Stimulated activated naive CD8-positive, alpha-beta T cell treated with anti-CD3 and anti-CD28 coated beads, Interleukin-15, amount 100 ng/mL, for 72 hours (primary cell): ENCODE measurements around the gene PHLPP2.

Experiments used
- ATAC-seq: fragments of 150-1000 bp; cut with Tn5 transposase; 2 replicates; pipeline ENCODE4 v1.10.0; 2021; ENCODE audit warnings: mild to moderate bottlenecking, moderate library complexity
- DNase-seq, 2 donors: peaks; one replicate each; pipeline ENCODE4 v3.0.0; 2021 to 2022
- H3K27ac Mint-ChIP-seq, 2 donors: one replicate each; pipeline ENCODE4 v1.8.0; 2022; ENCODE audit warnings: mild to moderate bottlenecking in 2 of 2, mixed read lengths in 2 of 2, moderate library complexity in 2 of 2
- H3K27me3 Mint-ChIP-seq: one replicate; pipeline ENCODE4 v1.8.0; 2022; ENCODE audit warnings: mixed read lengths
- H3K4me1 Mint-ChIP-seq: one replicate; pipeline ENCODE4 v1.8.0; 2022; ENCODE audit warnings: mild to moderate bottlenecking, mixed read lengths
- H3K4me3 Mint-ChIP-seq, 2 donors: one replicate each; pipeline ENCODE4 v1.8.0; 2022; ENCODE audit warnings: mild to moderate bottlenecking in 2 of 2, mixed read lengths in 2 of 2, moderate library complexity in 1 of 2
- H3K9me3 Mint-ChIP-seq, 2 donors: one replicate each; pipeline ENCODE4 v1.8.0; 2022; ENCODE audit warnings: mixed read lengths in 2 of 2

The PHLPP2 gene, protein sequence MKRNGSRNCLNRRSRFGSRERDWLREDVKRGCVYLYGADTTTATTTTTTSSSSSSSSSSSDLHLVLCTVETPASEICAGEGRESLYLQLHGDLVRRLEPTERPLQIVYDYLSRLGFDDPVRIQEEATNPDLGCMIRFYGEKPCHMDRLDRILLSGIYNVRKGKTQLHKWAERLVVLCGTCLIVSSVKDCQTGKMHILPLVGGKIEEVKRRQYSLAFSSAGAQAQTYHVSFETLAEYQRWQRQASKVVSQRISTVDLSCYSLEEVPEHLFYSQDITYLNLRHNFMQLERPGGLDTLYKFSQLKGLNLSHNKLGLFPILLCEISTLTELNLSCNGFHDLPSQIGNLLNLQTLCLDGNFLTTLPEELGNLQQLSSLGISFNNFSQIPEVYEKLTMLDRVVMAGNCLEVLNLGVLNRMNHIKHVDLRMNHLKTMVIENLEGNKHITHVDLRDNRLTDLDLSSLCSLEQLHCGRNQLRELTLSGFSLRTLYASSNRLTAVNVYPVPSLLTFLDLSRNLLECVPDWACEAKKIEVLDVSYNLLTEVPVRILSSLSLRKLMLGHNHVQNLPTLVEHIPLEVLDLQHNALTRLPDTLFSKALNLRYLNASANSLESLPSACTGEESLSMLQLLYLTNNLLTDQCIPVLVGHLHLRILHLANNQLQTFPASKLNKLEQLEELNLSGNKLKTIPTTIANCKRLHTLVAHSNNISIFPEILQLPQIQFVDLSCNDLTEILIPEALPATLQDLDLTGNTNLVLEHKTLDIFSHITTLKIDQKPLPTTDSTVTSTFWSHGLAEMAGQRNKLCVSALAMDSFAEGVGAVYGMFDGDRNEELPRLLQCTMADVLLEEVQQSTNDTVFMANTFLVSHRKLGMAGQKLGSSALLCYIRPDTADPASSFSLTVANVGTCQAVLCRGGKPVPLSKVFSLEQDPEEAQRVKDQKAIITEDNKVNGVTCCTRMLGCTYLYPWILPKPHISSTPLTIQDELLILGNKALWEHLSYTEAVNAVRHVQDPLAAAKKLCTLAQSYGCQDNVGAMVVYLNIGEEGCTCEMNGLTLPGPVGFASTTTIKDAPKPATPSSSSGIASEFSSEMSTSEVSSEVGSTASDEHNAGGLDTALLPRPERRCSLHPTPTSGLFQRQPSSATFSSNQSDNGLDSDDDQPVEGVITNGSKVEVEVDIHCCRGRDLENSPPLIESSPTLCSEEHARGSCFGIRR (N-terminal part only)

DNA sequence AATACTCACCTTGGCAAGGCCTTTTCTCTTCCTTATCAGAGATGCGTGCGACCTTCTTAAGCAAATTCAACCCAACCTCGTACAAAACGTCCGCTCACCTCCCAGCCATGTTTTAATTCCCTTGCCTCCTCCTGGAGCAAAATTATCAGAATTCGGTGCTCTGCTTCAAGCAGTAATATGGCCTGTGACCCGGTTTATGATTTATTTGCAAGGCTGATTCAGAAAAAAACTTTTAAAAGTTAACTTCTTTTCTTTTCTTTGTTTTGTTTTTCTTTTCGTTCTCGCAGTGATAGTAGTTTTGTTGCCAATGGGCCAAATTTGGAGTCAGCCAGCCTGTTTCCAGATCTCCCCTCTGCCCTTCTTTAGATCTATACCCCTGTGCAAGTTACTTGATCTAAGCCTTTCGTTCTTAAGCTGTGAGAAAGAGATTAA lies at the start of gene PHLPP2:
TSS of gene PHLPP2 (minus strand) at position 382 of the 432 bp plus-strand sequence. CDS start 9,906 bp downstream, outside the sequence.
- Mint-ChIP-seq H3K27me3 (no peaks in the 10 kb centered on the region), H3K27ac (peak within 1 kb of the TSS in 1 of 2 donors; percentile 83), H3K4me1 (peaks cover 19% of the 10 kb centered on the region), H3K4me3 (peak within 1 kb of the TSS; percentile 81 to 96), H3K9me3 (no peaks in the 10 kb centered on the region)
- DNase-seq: no peak
- no peak for ATAC-seq

DNA sequence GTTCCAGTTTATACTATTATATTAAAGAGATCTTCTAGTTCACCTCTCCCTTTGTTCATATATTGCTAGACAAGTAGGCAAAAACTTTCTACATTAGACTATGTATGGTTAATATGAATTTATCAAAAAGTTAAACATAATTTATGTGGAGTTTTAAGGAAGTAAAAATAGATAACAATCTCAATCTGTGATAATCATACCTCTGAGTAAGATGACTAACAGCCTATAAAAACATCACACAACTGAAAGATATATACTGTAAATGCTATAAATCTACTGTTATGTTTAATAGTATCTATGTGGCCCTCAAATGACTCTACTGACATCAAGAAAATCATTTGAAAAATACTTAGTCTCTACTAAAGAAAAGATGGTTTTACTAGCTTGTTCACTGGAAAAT lies 47.1 kb upstream of the PHLPP2 start:
- ATAC-seq (no peak), DNase-seq (no peak)
- no peak overlapping the region for H3K4me3 Mint-ChIP-seq
- H3K4me1 Mint-ChIP-seq: peaks cover 25% of the 10 kb centered on the region
- no peak overlapping the region for H3K27ac Mint-ChIP-seq
- no peaks in the 10 kb centered on the region for H3K9me3 Mint-ChIP-seq
- H3K27me3 Mint-ChIP-seq: no peaks in the 10 kb centered on the region

DNA sequence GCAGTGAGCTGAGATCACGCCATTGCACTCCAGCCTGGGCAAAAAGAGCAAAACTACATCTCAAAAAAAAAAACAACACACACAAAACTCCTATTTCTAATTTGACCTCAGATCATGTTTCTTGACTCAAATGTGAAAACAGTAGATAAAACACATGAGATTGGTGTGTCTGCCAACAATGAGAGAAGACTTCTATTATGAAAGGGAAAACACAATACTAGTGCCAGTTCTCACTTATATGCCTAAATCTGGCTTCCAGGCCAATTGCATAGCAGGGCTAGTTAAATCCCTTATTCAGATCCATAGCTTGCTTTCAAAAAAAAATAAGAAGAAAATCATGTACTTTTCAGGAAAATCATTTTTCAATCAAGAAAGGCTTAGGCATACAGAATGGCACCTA lies 44.7 kb upstream of the PHLPP2 start:
- H3K9me3 Mint-ChIP-seq: no peaks in the 10 kb centered on the region
- H3K4me1 Mint-ChIP-seq: peaks cover 11% of the 10 kb centered on the region
- no peak for DNase-seq
- H3K27me3 Mint-ChIP-seq: no peaks in the 10 kb centered on the region
- H3K4me3 Mint-ChIP-seq: no peak overlapping the region
- no peak overlapping the region for H3K27ac Mint-ChIP-seq
- no peak for ATAC-seq

DNA sequence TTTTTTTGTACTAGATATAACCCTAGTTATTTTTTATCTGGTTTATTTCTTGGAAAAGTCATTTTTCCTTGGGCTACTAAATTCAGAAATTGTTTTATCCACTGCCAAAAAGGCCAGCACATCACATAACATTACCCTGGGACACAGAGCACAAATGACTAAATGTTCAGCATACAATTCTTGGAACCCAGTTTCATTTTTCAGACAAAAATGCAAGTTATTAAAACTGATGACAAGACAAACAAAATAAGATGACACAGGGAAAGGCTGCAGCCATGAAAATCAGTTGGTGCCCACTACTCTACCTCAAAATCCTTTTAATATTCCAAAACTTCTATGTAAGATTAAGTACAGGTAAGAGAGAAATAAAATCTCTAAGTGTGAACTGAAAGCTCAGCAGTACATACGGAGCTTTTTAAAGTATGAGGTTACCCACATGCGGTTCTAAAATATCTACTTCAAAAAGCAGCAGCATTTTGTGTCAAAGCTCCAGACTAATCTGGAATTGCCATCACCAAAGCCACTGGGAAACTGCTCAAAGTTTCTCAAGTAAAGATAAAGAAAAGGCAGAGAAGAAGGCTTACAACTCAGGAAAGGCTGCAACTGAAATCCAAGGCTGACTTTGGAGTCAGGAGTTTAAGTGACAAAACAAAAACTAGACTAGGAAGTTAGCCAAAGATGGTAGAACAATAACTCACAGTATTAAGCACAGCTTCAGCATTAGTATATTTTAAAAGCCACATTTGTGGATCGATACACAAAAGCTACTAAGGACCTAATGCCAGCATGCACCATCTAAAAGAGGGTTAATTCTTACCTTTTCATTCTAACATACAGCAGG lies 42.8 kb upstream of the PHLPP2 start:
- DNase-seq (no peak), ATAC-seq (no peak)
- no peak overlapping the region for H3K27ac Mint-ChIP-seq
- H3K4me1 Mint-ChIP-seq: peaks cover 11% of the 10 kb centered on the region
- H3K9me3 Mint-ChIP-seq: no peaks in the 10 kb centered on the region
- no peak overlapping the region for H3K4me3 Mint-ChIP-seq
- H3K27me3 Mint-ChIP-seq: no peaks in the 10 kb centered on the region

DNA sequence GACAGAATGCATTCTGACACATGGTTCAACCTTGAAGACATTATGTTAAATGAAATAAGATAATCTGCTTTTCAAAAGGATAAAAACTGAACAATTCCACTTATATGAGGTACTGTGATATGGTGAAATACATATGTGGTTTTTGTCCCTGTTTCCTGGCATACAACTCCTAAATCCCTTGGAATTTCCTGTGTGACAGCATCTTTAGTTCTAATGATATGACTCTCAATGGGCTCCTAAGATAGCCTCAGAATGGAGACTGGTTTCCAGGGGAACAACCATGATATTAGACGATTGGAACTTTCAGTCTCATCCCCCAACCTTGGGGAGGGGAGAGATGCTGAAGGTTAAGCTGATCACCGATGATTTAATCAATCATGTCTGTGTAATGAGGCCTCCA lies 37.7 kb upstream of the PHLPP2 start:
- H3K9me3 Mint-ChIP-seq: no peaks in the 10 kb centered on the region
- no peak for DNase-seq
- no peak for ATAC-seq
- no peaks in the 10 kb centered on the region for H3K27me3 Mint-ChIP-seq
- H3K4me1 Mint-ChIP-seq: peaks cover 3% of the 10 kb centered on the region
- H3K4me3 Mint-ChIP-seq: no peak overlapping the region
- no peak overlapping the region for H3K27ac Mint-ChIP-seq

DNA sequence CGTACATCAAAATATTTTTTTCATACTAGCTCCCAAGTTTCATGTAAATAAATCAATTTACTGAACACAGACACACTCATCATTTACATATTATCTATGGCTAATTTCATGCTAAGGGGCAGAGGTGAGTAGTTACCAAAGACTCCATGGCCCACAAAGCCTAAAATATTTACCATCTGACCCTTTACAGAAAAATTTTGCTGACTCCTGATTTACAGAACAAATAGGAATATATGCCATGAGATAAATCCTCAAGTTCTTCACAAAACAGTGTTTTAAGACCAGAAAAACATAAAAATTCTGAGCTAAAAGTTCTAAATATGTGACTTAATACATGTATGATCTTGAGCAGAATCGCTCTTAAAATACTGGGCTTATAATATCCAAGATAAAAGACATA lies 36.6 kb upstream of the PHLPP2 start:
- H3K27ac Mint-ChIP-seq: no peak overlapping the region
- no peaks in the 10 kb centered on the region for H3K27me3 Mint-ChIP-seq
- no peak for DNase-seq
- no peak overlapping the region for H3K4me3 Mint-ChIP-seq
- no peaks in the 10 kb centered on the region for H3K4me1 Mint-ChIP-seq
- no peak for ATAC-seq
- H3K9me3 Mint-ChIP-seq: no peaks in the 10 kb centered on the region

DNA sequence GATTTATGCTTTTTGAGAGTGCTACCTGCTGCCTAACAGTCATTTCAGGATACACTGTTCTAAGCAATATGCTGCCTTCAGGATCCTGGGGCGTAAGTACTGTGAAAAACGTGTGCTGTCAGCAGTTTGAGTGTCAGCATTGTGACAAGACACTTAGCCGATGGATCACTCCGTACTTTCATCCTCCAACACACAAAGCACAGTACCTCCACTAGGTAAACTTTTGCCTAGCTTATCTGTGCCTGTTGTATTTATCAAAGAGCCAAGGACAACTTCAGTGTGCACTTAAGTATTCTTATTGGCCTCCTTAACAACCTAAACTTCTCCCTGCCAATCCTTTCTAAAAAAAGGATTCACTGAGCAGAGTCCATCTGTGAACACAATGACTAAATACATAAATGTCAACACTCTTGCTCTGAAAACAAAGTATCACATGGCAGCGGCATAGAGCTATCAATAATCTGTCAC lies 33.8 kb upstream of the PHLPP2 start:
- Mint-ChIP-seq H3K27me3 (no peaks in the 10 kb centered on the region), H3K4me3 (no peak overlapping the region), H3K4me1 (peaks cover 6% of the 10 kb centered on the region), H3K27ac (no peak overlapping the region), H3K9me3 (no peaks in the 10 kb centered on the region)
- DNase-seq (no peak), ATAC-seq (no peak)

DNA sequence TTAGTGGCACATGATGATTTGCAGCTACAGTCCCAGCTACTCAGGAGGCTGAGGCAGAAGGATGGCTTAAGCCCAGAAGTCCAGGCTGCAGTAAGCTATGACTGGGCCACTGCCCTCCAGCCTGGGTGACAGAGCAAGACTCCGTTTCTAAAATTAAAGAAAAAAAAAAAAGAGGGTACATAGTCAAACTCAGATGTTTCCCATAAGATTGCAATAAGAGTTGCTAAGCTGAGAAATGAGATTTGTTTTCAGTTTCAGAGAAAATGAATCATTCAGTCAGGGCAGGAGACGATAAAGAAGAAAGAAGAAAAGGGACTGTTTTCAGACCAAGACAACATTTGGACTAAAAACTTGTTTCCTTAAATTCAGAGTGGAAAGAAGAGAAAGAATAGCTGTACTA lies 30.2 kb upstream of the PHLPP2 start:
- Mint-ChIP-seq H3K4me1 (peaks cover 6% of the 10 kb centered on the region), H3K4me3 (peak overlapping the region in 1 of 2 donors; percentile 20), H3K27me3 (no peaks in the 10 kb centered on the region), H3K27ac (no peak overlapping the region), H3K9me3 (no peaks in the 10 kb centered on the region)
- no peak for DNase-seq
- ATAC-seq: peak; percentile 37

DNA sequence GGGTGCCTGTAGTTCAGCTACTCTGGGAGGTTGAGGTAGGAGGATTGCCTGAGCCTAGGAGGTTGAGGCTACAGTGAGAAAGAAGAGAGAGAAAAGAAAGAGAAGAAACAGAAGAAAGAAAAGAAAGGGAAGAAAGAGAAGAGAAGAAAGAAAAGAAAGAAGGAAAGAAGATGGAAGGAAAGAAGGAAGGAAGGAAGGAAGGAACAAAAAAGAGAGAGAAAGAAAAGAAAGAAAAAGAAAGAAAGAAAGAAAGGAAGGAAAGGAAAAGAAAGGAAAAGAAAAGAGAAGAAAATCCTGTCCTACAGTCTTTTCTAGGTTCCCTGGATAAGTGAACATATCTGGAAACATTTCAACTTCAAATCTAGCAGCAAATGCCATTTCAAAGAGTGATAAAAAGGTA lies 29.6 kb upstream of the PHLPP2 start:
- H3K27me3 Mint-ChIP-seq: no peaks in the 10 kb centered on the region
- H3K4me3 Mint-ChIP-seq: no peak overlapping the region
- DNase-seq (no peak), ATAC-seq (no peak)
- H3K27ac Mint-ChIP-seq: peak overlapping the region in 1 of 2 donors; percentile 91
- H3K4me1 Mint-ChIP-seq: peaks cover 6% of the 10 kb centered on the region
- no peaks in the 10 kb centered on the region for H3K9me3 Mint-ChIP-seq

DNA sequence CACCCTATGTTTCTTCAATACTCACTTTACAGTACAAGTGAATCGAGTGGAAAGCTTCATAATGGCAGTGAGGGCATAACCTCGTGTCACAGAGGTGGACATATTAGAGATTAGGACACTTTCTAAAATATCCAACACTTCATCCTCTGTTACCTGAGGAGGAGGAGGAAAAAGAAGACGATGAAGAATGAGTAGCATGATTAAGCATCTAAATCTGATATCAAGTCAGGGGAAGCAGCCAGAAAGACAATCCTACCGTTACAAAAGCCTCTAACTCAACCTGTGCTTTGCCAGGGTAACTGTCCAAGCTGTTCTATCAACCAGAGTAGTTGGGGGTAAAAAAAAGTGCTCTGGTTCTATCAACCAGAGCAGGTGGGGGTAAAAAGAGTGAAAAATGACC lies 23.7 kb upstream of the PHLPP2 start:
- ATAC-seq: no peak
- no peak overlapping the region for H3K27ac Mint-ChIP-seq
- no peak overlapping the region for H3K4me3 Mint-ChIP-seq

DNA sequence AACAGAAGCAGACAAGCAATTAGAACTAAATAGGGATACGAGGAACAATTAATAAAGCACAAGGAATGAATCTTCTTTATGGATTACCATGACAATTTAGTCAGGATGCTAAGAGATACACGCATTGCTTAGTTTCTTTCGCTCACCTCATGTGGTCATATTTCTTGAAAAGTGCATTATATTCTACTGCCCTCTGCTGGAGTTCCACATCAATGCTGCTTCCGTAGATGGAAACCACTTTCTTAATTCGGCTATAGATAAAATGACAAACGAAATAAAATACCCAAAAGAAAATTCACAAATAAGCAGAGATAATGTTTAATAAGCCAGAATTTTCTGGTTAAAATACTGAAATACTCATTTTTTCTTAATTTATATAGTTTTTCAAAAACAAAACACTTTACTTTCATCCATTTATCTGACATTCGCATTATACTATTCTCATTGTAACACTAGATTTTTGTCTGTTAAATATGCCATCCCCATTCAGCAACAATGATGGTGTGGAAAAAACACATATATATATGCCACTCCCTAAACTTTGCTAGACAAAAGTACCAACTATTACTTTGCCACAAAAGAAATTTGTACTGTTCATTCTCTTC lies 22.0 kb upstream of the PHLPP2 start:
- Mint-ChIP-seq H3K4me1 (peaks cover 4% of the 10 kb centered on the region), H3K4me3 (no peak overlapping the region), H3K27ac (no peak overlapping the region), H3K9me3 (no peaks in the 10 kb centered on the region), H3K27me3 (no peaks in the 10 kb centered on the region)
- DNase-seq (peak; percentile 5 to 18), ATAC-seq (peak; percentile 60)

More for the DNA sequence above, 23.7 kb upstream of the PHLPP2 start:
- H3K9me3 Mint-ChIP-seq: no peaks in the 10 kb centered on the region
- no peaks in the 10 kb centered on the region for H3K27me3 Mint-ChIP-seq
- peaks cover 4% of the 10 kb centered on the region for H3K4me1 Mint-ChIP-seq
- DNase-seq: no peak

DNA sequence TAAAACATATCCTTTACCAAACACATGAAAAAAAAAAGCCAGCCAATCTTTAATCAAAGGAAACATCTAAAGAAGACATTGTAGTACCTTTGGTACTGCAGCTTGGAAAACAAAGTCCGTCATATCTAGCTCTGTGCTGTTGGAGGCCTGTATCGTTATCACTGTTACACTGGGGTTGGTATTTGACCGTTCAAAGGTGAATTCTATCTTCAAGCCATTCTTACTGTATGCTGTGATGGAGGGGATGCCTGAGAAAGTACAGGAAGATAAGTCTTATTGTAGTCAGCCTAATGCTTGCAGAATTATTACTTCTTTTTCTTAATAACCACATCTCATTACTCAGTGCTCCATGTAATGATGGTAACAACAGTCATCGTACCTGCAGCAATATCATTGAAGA lies 14.4 kb upstream of the PHLPP2 start:
- H3K9me3 Mint-ChIP-seq: no peaks in the 10 kb centered on the region
- no peak for DNase-seq
- H3K4me1 Mint-ChIP-seq: no peaks in the 10 kb centered on the region
- H3K27me3 Mint-ChIP-seq: no peaks in the 10 kb centered on the region
- ATAC-seq: no peak
- no peak overlapping the region for H3K4me3 Mint-ChIP-seq
- no peak overlapping the region for H3K27ac Mint-ChIP-seq

DNA sequence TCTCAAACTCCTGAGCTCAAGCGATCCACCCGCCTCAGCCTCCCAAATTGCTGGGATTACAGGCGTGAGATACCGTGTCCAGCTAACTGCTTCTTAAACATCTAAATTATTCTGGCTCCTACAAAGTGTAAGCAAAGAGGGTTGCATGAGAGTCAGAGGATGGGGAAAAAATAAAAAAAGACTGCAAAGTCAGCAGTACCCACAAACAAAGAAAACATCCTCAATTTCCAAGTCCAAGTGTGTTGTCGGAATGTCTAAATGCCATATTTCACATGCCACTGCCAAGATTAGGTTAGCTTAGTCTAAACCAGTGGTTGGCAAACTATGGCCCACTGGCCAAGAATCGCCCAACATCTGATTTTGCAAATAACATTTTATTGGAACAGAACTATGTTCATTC lies 13.0 kb upstream of the PHLPP2 start:
- Mint-ChIP-seq H3K27ac (peak overlapping the region in 1 of 2 donors; percentile 56), H3K9me3 (no peaks in the 10 kb centered on the region), H3K4me1 (no peaks in the 10 kb centered on the region), H3K4me3 (no peak overlapping the region), H3K27me3 (no peaks in the 10 kb centered on the region)
- no peak for DNase-seq
- no peak for ATAC-seq

DNA sequence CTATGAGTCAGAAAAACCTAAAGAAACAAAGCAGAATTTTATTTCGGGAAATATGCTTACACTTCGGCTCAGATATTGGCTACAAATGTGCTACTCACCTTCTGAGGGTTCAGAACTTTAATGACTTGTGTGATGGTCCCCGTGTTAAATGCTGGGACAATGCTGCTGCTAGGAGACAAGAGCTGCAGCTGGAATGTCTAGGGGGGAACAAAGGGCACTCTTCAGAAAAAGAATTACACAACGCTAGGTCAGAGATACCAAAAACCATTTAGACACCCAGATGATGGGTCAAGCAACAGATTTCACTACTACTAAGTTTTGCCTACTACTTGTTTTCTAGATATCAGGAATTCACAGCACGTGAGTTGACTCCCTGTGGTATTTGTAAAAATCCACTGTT lies 10.0 kb upstream of the PHLPP2 start:
- no peak for ATAC-seq
- Mint-ChIP-seq H3K4me3 (no peak overlapping the region), H3K9me3 (no peaks in the 10 kb centered on the region), H3K4me1 (peaks cover 4% of the 10 kb centered on the region), H3K27me3 (no peaks in the 10 kb centered on the region), H3K27ac (no peak overlapping the region)
- no peak for DNase-seq
